Measurements from ENCODE around the gene TCP11L1. TPM values are rescaled to one million over a fixed set of nuclear protein-coding genes. Genes with fewer than 3 reads are reported as not detected.
"Not testable (repeated sequence)": the region's sequence is repeated elsewhere in the genome, so short reads cannot be mapped to it uniquely, and the experiment has no call there.

Gene TCP11L1
- total and polyA plus RNA-seq, 7 donors = 4.2 to 70.3 (median 38.7) TPM

DNA sequence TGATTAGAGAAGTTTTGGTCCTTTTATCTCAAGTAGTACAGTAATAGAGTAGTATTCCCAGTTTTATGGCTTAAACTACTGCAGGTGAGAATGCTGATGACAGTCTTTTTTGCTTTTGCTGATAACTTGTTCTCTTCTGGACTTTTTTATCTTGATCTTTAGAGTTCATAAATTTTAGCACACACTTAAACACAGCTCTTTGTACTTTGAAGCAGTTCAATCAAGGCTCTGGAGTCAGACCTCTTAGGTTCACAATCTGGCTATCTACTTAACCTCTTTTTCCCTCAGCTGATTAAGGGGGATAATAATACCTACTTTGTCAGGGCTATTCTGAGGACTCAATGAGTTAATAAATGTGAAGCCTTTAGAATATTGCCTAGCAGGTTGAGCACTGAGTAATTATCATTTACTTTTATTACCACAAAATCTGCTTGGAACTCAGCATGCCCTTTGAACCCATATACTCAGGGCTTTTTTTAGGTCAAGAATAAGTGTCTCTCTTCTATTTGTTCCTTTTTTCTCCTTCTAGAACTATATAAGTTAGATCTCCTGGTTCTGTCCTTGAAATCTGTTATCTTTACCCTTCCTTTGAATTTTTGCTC lies 70.0 kb downstream of the TCP11L1 start:
- DNase-seq = no peak
- Histone ChIP-seq H3K36me3 (peaks cover 0 to 22% (median 4%) of the 10 kb centered on the region in 4 donors), H3K4me1 (no peaks in the 10 kb centered on the region), H3K9me3 (no peaks in the 10 kb centered on the region), H3K4me3 (no peak overlapping the region), H3K27me3 (no peaks in the 10 kb centered on the region), H3K27ac (no peak overlapping the region)
- intact Hi-C loops (cut with DNase I) = no loop called here
- no peak for TF ChIP-seq POLR2A (IDR thresholded peaks at IDR 0.05)

DNA sequence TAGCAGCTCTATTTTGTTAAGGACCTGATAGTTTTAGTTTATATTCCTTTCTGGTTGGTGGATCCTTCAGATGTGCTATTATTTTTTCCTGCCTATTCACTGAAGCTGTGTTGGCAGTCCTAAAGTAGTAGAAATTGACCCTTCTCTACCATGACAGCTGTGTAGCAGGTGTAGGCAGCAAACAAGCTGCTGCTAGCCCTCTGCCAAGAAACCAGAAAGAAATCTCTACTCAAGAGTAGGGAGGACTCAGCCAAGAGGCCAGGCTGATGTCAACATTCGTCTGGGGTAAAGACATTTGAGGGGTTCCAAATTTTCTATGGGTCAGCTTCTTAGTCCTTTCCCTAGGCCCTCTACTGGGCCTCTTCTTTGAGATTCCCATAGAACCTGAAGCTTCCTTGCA lies 70.7 kb downstream of the TCP11L1 start:
- Histone ChIP-seq H3K4me1 (no peaks in the 10 kb centered on the region), H3K9me3 (no peaks in the 10 kb centered on the region), H3K27me3 (no peaks in the 10 kb centered on the region), H3K27ac (no peak overlapping the region), H3K4me3 (no peak overlapping the region), H3K36me3 (peaks cover 0 to 16% (median 3%) of the 10 kb centered on the region in 4 donors)
- 26 to 69% methylated on average over 1 of the region's 1 CpG for WGBS, 2 donors
- DNase-seq = no peak
- TF ChIP-seq EP300 (IDR thresholded peaks at IDR 0.05) = no peak
- TF ChIP-seq POLR2AphosphoS5 (IDR thresholded peaks at IDR 0.05) = no peak
- TF ChIP-seq CTCF (IDR thresholded peaks at IDR 0.05) = no peak
- no peak for TF ChIP-seq POLR2A (IDR thresholded peaks at IDR 0.05)
- intact Hi-C loops (cut with DNase I) = no loop called here

- Histone ChIP-seq H3K4me1 (no peaks in the 10 kb centered on the region), H3K36me3 (no peaks in the 10 kb centered on the region), H3K4me3 (no peak overlapping the region), H3K27me3 (no peaks in the 10 kb centered on the region), H3K9me3 (no peaks in the 10 kb centered on the region), H3K27ac (no peak overlapping the region)
- TF ChIP-seq POLR2AphosphoS5 (IDR thresholded peaks at IDR 0.05) = no peak
- no peak for TF ChIP-seq CTCF (IDR thresholded peaks at IDR 0.05)
- no peak for TF ChIP-seq POLR2A (IDR thresholded peaks at IDR 0.05)
- no peak for DNase-seq
- intact Hi-C loops (cut with DNase I) = no loop called here
Observed at GRCh38 chr11:33116535-33116934, 77.2 kb downstream of the TCP11L1 start.

- H3K4me1 ChIP-seq; H3K36me3 ChIP-seq; H3K4me3 ChIP-seq; H3K27me3 ChIP-seq; intact Hi-C loops (cut with DNase I); H3K9me3 ChIP-seq; DNase-seq; H3K27ac ChIP-seq: not testable (repeated sequence)
- WGBS, 2 donors = 98% methylated on average over 1 of the region's 1 CpG
Observed at GRCh38 chr11:33122696-33123095, 83.3 kb downstream of the TCP11L1 start.

Small RNA genes within 50 kb of the gene (small RNA-seq; reads per million reads assigned to genes)
- 0 reads per million in 3 donors for gene RF00019

Other genes with a start within 250 kb of the TCP11L1 start
- gene CCDC73, start 244.9 kb upstream of the TCP11L1 start, total RNA-seq = not detected
- gene CCDC73, start 244.9 kb upstream of the TCP11L1 start, polyA plus RNA-seq = not detected
- 1 to 10 TPM; 1.6 to 2.1 (median 1.7) TPM for gene PRRG4, start 209.6 kb upstream of the TCP11L1 start, total RNA-seq
- gene PRRG4, start 209.6 kb upstream of the TCP11L1 start, polyA plus RNA-seq = 1 to 10 TPM; 4.8 to 6.2 (median 5.3) TPM
- gene QSER1, start 146.8 kb upstream of the TCP11L1 start, total RNA-seq = 10 to 100 TPM; 24.6 to 41.0 (median 29.4) TPM
- gene QSER1, start 146.8 kb upstream of the TCP11L1 start, polyA plus RNA-seq = 1 to 10 TPM; 1.2 to 5.2 (median 3.5) TPM
- gene DEPDC7, start 23.7 kb upstream of the TCP11L1 start, total RNA-seq = 1 to 10 TPM; 2.0 to 7.5 (median 3.1) TPM
- 1 to 10 TPM; 2.0 to 6.5 (median 6.0) TPM for gene DEPDC7, start 23.7 kb upstream of the TCP11L1 start, polyA plus RNA-seq
- gene CSTF3, start 121.9 kb downstream of the TCP11L1 start, total RNA-seq = 10 to 100 TPM in 3 of 4 donors, 1 to 10 TPM in 1; 9.9 to 14.6 (median 11.6) TPM
- gene CSTF3, start 121.9 kb downstream of the TCP11L1 start, polyA plus RNA-seq = 10 to 100 TPM; 10.2 to 20.8 (median 12.0) TPM
- 100 to 1,000 TPM; 277 to 417 (median 353) TPM for gene HIPK3, start 217.8 kb downstream of the TCP11L1 start, total RNA-seq
- 10 to 100 TPM; 10.6 to 15.1 (median 12.6) TPM for gene HIPK3, start 217.8 kb downstream of the TCP11L1 start, polyA plus RNA-seq

Data from sigmoid colon (tissue), 7 donors.